GM10847 (cell line): Measurements from ENCODE around the gene GHR.

Experiments
- POLR2A ChIP-seq: IDR thresholded peaks from 2 replicates; pipeline ENCODE4 v1.6.1; 2011; ENCODE audit not compliant: insufficient read length; ENCODE audit errors: extremely low read depth

Gene GHR

GRCh38 chr5:42648915-42649314 lies 225.7 kb downstream of the GHR start:
- TF ChIP-seq POLR2A: no peak

- no peak for TF ChIP-seq POLR2A
These were observed 226.8 kb downstream of the GHR start for GRCh38 chr5:42650084-42650483.

GRCh38 chr5:42653705-42654104 lies 230.5 kb downstream of the GHR start:
- TF ChIP-seq POLR2A: no peak

- TF ChIP-seq POLR2A: no peak
These were observed 231.4 kb downstream of the GHR start for GRCh38 chr5:42654645-42655044.

GRCh38 chr5:42655982-42656650 lies 232.9 kb downstream of the GHR start:
- TF ChIP-seq POLR2A: no peak

GRCh38 chr5:42656651-42657015 lies 233.4 kb downstream of the GHR start:
- TF ChIP-seq POLR2A: no peak

- no peak for TF ChIP-seq POLR2A
These were observed 242.6 kb downstream of the GHR start for GRCh38 chr5:42665857-42666256.

GRCh38 chr5:42666869-42667268 lies 243.6 kb downstream of the GHR start:
- TF ChIP-seq POLR2A: no peak

GRCh38 chr5:42668254-42668653 lies 245.0 kb downstream of the GHR start:
- TF ChIP-seq POLR2A: no peak

GRCh38 chr5:42672925-42673324 lies 249.7 kb downstream of the GHR start:
- no peak for TF ChIP-seq POLR2A

GRCh38 chr5:42675602-42676001 lies 252.4 kb downstream of the GHR start:
- TF ChIP-seq POLR2A: no peak

GRCh38 chr5:42676362-42676761 lies 253.1 kb downstream of the GHR start:
- TF ChIP-seq POLR2A: no peak

GRCh38 chr5:42677156-42677842 lies 254.1 kb downstream of the GHR start:
- no peak for TF ChIP-seq POLR2A

GRCh38 chr5:42680046-42680445 lies 256.8 kb downstream of the GHR start:
- no peak for TF ChIP-seq POLR2A

GRCh38 chr5:42689391-42689790 lies 266.2 kb downstream of the GHR start:
- no peak for TF ChIP-seq POLR2A

- no peak for TF ChIP-seq POLR2A
These were observed 268.2 kb downstream of the GHR start for GRCh38 chr5:42691413-42691937.
